GM10266 (cell line): ENCODE measurements around the gene MEI1.

Experiments used
- DNase-seq: peaks from one replicate; pipeline ENCODE4 v3.0.0; 2012; ENCODE audit errors: extremely low spot score
- CTCF ChIP-seq: IDR thresholded peaks from 2 replicates; pipeline ENCODE4 v1.5.1; 2012; ENCODE audit warnings: mild to moderate bottlenecking, low read depth; ENCODE audit not compliant: control insufficient read depth, insufficient read depth; ENCODE audit errors: missing control alignments

The MEI1 gene

GRCh38 chr22:41776381-41776780 is 77.1 kb downstream of the MEI1 start:
- DNase-seq: no peak
- no peak for TF ChIP-seq CTCF

DNA sequence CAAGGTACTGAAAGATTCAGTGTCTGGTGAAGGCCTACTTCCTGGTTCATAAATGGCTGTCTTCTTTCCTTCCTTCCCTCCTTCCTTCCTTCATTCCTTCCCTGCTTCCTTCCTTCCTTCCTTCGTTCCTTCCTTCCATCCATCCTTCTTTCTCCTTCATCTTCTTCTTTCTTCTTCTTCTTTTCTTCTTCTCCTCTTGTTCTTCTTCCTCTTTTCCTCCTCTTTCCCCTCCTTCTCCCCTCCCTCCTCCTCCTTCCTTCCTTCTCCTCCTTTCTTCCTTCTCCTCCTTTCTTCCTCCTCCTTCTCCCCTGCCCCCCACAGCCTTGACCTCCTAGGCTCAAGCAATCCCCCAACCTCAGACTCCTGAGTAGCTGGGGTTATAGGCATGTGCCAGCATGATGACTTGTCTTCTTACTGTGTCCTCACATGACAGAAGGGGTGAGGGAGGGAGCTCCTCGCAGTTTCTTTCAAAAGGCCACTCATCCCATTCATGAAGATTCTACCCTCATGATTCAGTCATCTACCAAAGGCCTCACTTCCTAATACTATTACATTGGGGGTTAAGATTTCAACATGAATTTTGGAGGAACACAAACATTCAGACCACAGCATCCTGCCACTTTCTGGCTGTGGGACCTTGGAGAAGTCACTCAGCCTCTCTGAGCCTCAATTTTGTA is 78.6 kb downstream of the MEI1 start:
- no peak for DNase-seq
- TF ChIP-seq CTCF: no peak

- no peak for TF ChIP-seq CTCF
- DNase-seq: peak; percentile 1
These were observed 80.7 kb downstream of the MEI1 start for GRCh38 chr22:41779929-41780505.

- DNase-seq: peak; percentile 85
- TF ChIP-seq CTCF: no peak
These were observed 81.6 kb downstream of the MEI1 start for GRCh38 chr22:41780746-41781505.

DNA sequence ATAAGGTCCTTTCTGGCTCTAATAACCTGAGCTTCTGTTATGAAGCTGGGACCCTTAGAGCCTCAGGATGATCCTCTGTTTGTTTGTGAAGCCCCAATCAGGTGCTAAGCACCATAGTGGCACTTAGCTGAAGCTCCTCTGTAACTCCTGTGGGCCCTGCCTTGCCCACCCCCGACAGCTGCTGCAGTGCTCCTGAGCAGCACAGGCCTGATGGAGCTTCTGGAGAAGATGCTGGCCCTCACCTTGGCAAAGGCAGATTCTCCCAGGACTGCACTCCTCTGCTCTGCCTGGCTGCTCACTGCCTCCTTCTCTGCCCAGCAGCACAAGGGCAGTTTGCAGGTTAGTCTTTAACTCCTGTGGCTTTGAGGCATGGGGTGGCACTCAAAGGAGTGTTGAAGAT is 82.2 kb downstream of the MEI1 start:
- DNase-seq: no peak
- TF ChIP-seq CTCF: no peak

DNA sequence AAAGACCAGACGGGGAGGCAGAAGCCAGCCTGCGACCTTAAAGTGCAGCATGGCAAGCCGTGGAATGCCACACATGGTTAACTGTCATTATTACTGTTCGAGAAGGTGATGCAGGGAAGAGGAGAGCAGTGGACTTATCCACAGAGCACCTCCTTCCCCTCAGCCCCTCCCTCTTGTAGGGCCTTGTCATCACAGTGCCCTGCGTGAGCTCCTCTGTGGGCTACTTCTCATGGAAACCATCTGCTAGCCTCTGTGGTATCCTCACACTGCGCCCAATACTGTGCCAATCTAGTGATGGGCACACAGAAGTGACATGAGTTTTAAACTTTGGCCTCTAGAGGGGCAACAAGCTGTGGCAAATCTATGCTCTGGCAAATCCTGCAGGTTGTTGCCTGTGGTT is 83.0 kb downstream of the MEI1 start:
- no peak for TF ChIP-seq CTCF
- no peak for DNase-seq

GRCh38 chr22:41782751-41783150 is 83.4 kb downstream of the MEI1 start:
- TF ChIP-seq CTCF: no peak
- DNase-seq: no peak
